ENCODE results near the gene NLGN1. TPM values are rescaled to one million over a fixed set of nuclear protein-coding genes. Genes with fewer than 3 reads are reported as not detected.
"Not testable (repeated sequence)": the region's sequence is repeated elsewhere in the genome, so short reads cannot be mapped to it uniquely, and the experiment has no call there.

Gene NLGN1
- polyA plus RNA-seq, 4 donors: 0.92 to 1.8 TPM; not detected in 2

GRCh38 chr3:173451561-173451960, 54.0 kb downstream of the NLGN1 start:
- H3K27me3 ChIP-seq (ENCODE audit: control insufficient read depth in 3 of 3, insufficient read depth in 3 of 3, low read length in 3 of 3); H3K4me3 ChIP-seq (ENCODE audit: low read depth in 1 of 3, low read length in 3 of 3); H3K36me3 ChIP-seq (ENCODE audit: control insufficient read depth in 3 of 3, insufficient read depth in 2 of 3, low read depth in 1 of 3, low read length in 3 of 3); FAIRE-seq; DNase-seq; H3K4me1 ChIP-seq (ENCODE audit: control insufficient read depth in 3 of 3, insufficient read depth in 2 of 3, low read depth in 1 of 3, low read length in 2 of 3); H3K27ac ChIP-seq (ENCODE audit: low read depth in 1 of 3, low read length in 2 of 3): not testable (repeated sequence)
- 84 to 93% (median 91%) methylated on average over 10 of the region's 10 CpGs for WGBS, 3 donors
- H3K9me3 ChIP-seq (ENCODE audit: control insufficient read depth in 2 of 2, insufficient read depth in 1 of 2, low read depth in 1 of 2, low read length in 1 of 2): peaks cover 0 to 11% of the 10 kb centered on the region in 2 donors

GRCh38 chr3:173463250-173463649, 65.7 kb downstream of the NLGN1 start:
- Histone ChIP-seq H3K36me3 (ENCODE audit: control insufficient read depth in 3 of 3, insufficient read depth in 2 of 3, low read depth in 1 of 3, low read length in 3 of 3) (no peaks in the 10 kb centered on the region), H3K27me3 (ENCODE audit: control insufficient read depth in 3 of 3, insufficient read depth in 3 of 3, low read length in 3 of 3) (no peaks in the 10 kb centered on the region), H3K9me3 (ENCODE audit: control insufficient read depth in 2 of 2, insufficient read depth in 1 of 2, low read depth in 1 of 2, low read length in 1 of 2) (no peaks in the 10 kb centered on the region), H3K27ac (ENCODE audit: low read depth in 1 of 3, low read length in 2 of 3) (no peak overlapping the region), H3K4me3 (ENCODE audit: low read depth in 1 of 3, low read length in 3 of 3) (no peak overlapping the region), H3K4me1 (ENCODE audit: control insufficient read depth in 3 of 3, insufficient read depth in 2 of 3, low read depth in 1 of 3, low read length in 2 of 3) (no peaks in the 10 kb centered on the region)
- DNase-seq: no peak
- WGBS, 3 donors: 85 to 89% (median 87%) methylated on average over 3 of the region's 3 CpGs
- no peak for FAIRE-seq

GRCh38 chr3:173465112-173465511, 67.6 kb downstream of the NLGN1 start:
- WGBS, 3 donors: 71 to 89% (median 77%) methylated on average over 1 of the region's 1 CpG

GRCh38 chr3:173465898-173466678, 68.5 kb downstream of the NLGN1 start:
- no peak for FAIRE-seq
- H3K4me3 ChIP-seq (ENCODE audit: low read depth in 1 of 3, low read length in 3 of 3): no peak overlapping the region
- 66 to 74% (median 69%) methylated on average over 4 of the region's 4 CpGs for WGBS, 3 donors

More at GRCh38 chr3:173465112-173465511, 67.6 kb downstream of the NLGN1 start:
- Histone ChIP-seq H3K4me3 (ENCODE audit: low read depth in 1 of 3, low read length in 3 of 3) (no peak overlapping the region), H3K27me3 (ENCODE audit: control insufficient read depth in 3 of 3, insufficient read depth in 3 of 3, low read length in 3 of 3) (no peaks in the 10 kb centered on the region), H3K4me1 (ENCODE audit: control insufficient read depth in 3 of 3, insufficient read depth in 2 of 3, low read depth in 1 of 3, low read length in 2 of 3) (no peaks in the 10 kb centered on the region), H3K36me3 (ENCODE audit: control insufficient read depth in 3 of 3, insufficient read depth in 2 of 3, low read depth in 1 of 3, low read length in 3 of 3) (no peaks in the 10 kb centered on the region), H3K9me3 (ENCODE audit: control insufficient read depth in 2 of 2, insufficient read depth in 1 of 2, low read depth in 1 of 2, low read length in 1 of 2) (no peaks in the 10 kb centered on the region), H3K27ac (ENCODE audit: low read depth in 1 of 3, low read length in 2 of 3) (no peak overlapping the region)
- DNase-seq: no peak
- FAIRE-seq: no peak

GRCh38 chr3:173467501-173467900, 70.0 kb downstream of the NLGN1 start:
- Histone ChIP-seq H3K4me1 (ENCODE audit: control insufficient read depth in 3 of 3, insufficient read depth in 2 of 3, low read depth in 1 of 3, low read length in 2 of 3) (no peaks in the 10 kb centered on the region), H3K27ac (ENCODE audit: low read depth in 1 of 3, low read length in 2 of 3) (no peak overlapping the region), H3K4me3 (ENCODE audit: low read depth in 1 of 3, low read length in 3 of 3) (no peak overlapping the region), H3K36me3 (ENCODE audit: control insufficient read depth in 3 of 3, insufficient read depth in 2 of 3, low read depth in 1 of 3, low read length in 3 of 3) (no peaks in the 10 kb centered on the region), H3K9me3 (ENCODE audit: control insufficient read depth in 2 of 2, insufficient read depth in 1 of 2, low read depth in 1 of 2, low read length in 1 of 2) (no peaks in the 10 kb centered on the region), H3K27me3 (ENCODE audit: control insufficient read depth in 3 of 3, insufficient read depth in 3 of 3, low read length in 3 of 3) (no peaks in the 10 kb centered on the region)
- DNase-seq: no peak
- no peak for FAIRE-seq

More at GRCh38 chr3:173465898-173466678, 68.5 kb downstream of the NLGN1 start:
- no peaks in the 10 kb centered on the region for H3K9me3 ChIP-seq (ENCODE audit: control insufficient read depth in 2 of 2, insufficient read depth in 1 of 2, low read depth in 1 of 2, low read length in 1 of 2)
- no peak for DNase-seq
- H3K27me3 ChIP-seq (ENCODE audit: control insufficient read depth in 3 of 3, insufficient read depth in 3 of 3, low read length in 3 of 3): no peaks in the 10 kb centered on the region
- no peaks in the 10 kb centered on the region for H3K4me1 ChIP-seq (ENCODE audit: control insufficient read depth in 3 of 3, insufficient read depth in 2 of 3, low read depth in 1 of 3, low read length in 2 of 3)
- no peak overlapping the region for H3K27ac ChIP-seq (ENCODE audit: low read depth in 1 of 3, low read length in 2 of 3)
- H3K36me3 ChIP-seq (ENCODE audit: control insufficient read depth in 3 of 3, insufficient read depth in 2 of 3, low read depth in 1 of 3, low read length in 3 of 3): no peaks in the 10 kb centered on the region

- DNase-seq: no peak
- no peaks in the 10 kb centered on the region for H3K36me3 ChIP-seq (ENCODE audit: control insufficient read depth in 3 of 3, insufficient read depth in 2 of 3, low read depth in 1 of 3, low read length in 3 of 3)
- H3K27ac ChIP-seq (ENCODE audit: low read depth in 1 of 3, low read length in 2 of 3): no peak overlapping the region
- no peak for FAIRE-seq
- no peaks in the 10 kb centered on the region for H3K4me1 ChIP-seq (ENCODE audit: control insufficient read depth in 3 of 3, insufficient read depth in 2 of 3, low read depth in 1 of 3, low read length in 2 of 3)
- H3K9me3 ChIP-seq (ENCODE audit: control insufficient read depth in 2 of 2, insufficient read depth in 1 of 2, low read depth in 1 of 2, low read length in 1 of 2): no peaks in the 10 kb centered on the region
- H3K4me3 ChIP-seq (ENCODE audit: low read depth in 1 of 3, low read length in 3 of 3): no peak overlapping the region
- WGBS, 3 donors: 17 to 65% (median 44%) methylated on average over 1 of the region's 1 CpG
- H3K27me3 ChIP-seq (ENCODE audit: control insufficient read depth in 3 of 3, insufficient read depth in 3 of 3, low read length in 3 of 3): no peaks in the 10 kb centered on the region
These were observed 75.7 kb downstream of the NLGN1 start for GRCh38 chr3:173473237-173473636.

GRCh38 chr3:173479301-173479700, 81.8 kb downstream of the NLGN1 start:
- H3K4me1 ChIP-seq (ENCODE audit: control insufficient read depth in 3 of 3, insufficient read depth in 2 of 3, low read depth in 1 of 3, low read length in 2 of 3): no peaks in the 10 kb centered on the region
- 77 to 81% (median 80%) methylated on average over 2 of the region's 2 CpGs for WGBS, 3 donors
- no peaks in the 10 kb centered on the region for H3K27me3 ChIP-seq (ENCODE audit: control insufficient read depth in 3 of 3, insufficient read depth in 3 of 3, low read length in 3 of 3)
- FAIRE-seq: no peak
- no peak overlapping the region for H3K27ac ChIP-seq (ENCODE audit: low read depth in 1 of 3, low read length in 2 of 3)
- H3K4me3 ChIP-seq (ENCODE audit: low read depth in 1 of 3, low read length in 3 of 3): no peak overlapping the region
- H3K36me3 ChIP-seq (ENCODE audit: control insufficient read depth in 3 of 3, insufficient read depth in 2 of 3, low read depth in 1 of 3, low read length in 3 of 3): no peaks in the 10 kb centered on the region
- no peaks in the 10 kb centered on the region for H3K9me3 ChIP-seq (ENCODE audit: control insufficient read depth in 2 of 2, insufficient read depth in 1 of 2, low read depth in 1 of 2, low read length in 1 of 2)
- no peak for DNase-seq

- Histone ChIP-seq H3K9me3 (ENCODE audit: control insufficient read depth in 2 of 2, insufficient read depth in 1 of 2, low read depth in 1 of 2, low read length in 1 of 2) (no peaks in the 10 kb centered on the region), H3K27ac (ENCODE audit: low read depth in 1 of 3, low read length in 2 of 3) (no peak overlapping the region), H3K36me3 (ENCODE audit: control insufficient read depth in 3 of 3, insufficient read depth in 2 of 3, low read depth in 1 of 3, low read length in 3 of 3) (no peaks in the 10 kb centered on the region), H3K27me3 (ENCODE audit: control insufficient read depth in 3 of 3, insufficient read depth in 3 of 3, low read length in 3 of 3) (no peaks in the 10 kb centered on the region), H3K4me3 (ENCODE audit: low read depth in 1 of 3, low read length in 3 of 3) (no peak overlapping the region), H3K4me1 (ENCODE audit: control insufficient read depth in 3 of 3, insufficient read depth in 2 of 3, low read depth in 1 of 3, low read length in 2 of 3) (no peaks in the 10 kb centered on the region)
- DNase-seq: no peak
- FAIRE-seq: no peak
- 27 to 42% (median 36%) methylated on average over 1 of the region's 1 CpG for WGBS, 3 donors
These were observed 104.5 kb downstream of the NLGN1 start for GRCh38 chr3:173501931-173502489.
